Fibroblast of lung (primary cell): ENCODE data around the gene ADGRV1. TPM values are rescaled to one million over a fixed set of nuclear protein-coding genes. Genes with fewer than 3 reads are reported as not detected.
"Not testable (repeated sequence)": the region's sequence is repeated elsewhere in the genome, so short reads cannot be mapped to it uniquely, and the experiment has no call there.

ENCODE experiments used
- DNase-seq, 2 donors: peaks; one replicate each; pipeline versions ENCODE4 v3.0.0 to v3.0.0-alpha.2; 2010; ENCODE audit warnings: low read depth in 2 of 2
- H2AFZ ChIP-seq: 2 replicates; pipeline ENCODE4 v1.5.1; 2012; ENCODE audit warnings: low read length, control low read depth, inconsistent platforms
- H3K27ac ChIP-seq: 2 replicates; pipeline ENCODE4 v1.5.1; 2011; ENCODE audit warnings: low read length, control low read depth; ENCODE audit not compliant: insufficient read depth
- H3K27me3 ChIP-seq: 2 replicates; pipeline ENCODE4 v1.5.1; 2011; ENCODE audit warnings: mild to moderate bottlenecking, low read length; ENCODE audit not compliant: control insufficient read depth, insufficient read depth
- H3K36me3 ChIP-seq: 2 replicates; pipeline ENCODE4 v1.5.1; 2011; ENCODE audit warnings: low read length; ENCODE audit not compliant: control insufficient read depth, insufficient read depth
- H3K4me1 ChIP-seq: 2 replicates; pipeline ENCODE4 v1.5.1; 2011; ENCODE audit warnings: low read length; ENCODE audit not compliant: control insufficient read depth, insufficient read depth; ENCODE audit errors: extremely low read depth
- H3K4me2 ChIP-seq: 2 replicates; pipeline ENCODE4 v1.5.1; 2011; ENCODE audit warnings: low read length, control low read depth; ENCODE audit not compliant: insufficient read depth; ENCODE audit errors: extremely low read depth
- H3K4me3 ChIP-seq, 4 experiments: fragments of 200-600 bp in 1 of 4; sonication (generic) in 1 of 4; replicated peaks in 1 of 4; 2 replicates each; pipeline ENCODE4 v1.5.1; 2011 to 2016; ENCODE audit warnings: low read length in 4 of 4, low read depth in 3 of 4, mild to moderate bottlenecking in 3 of 4, control low read depth in 2 of 4, inconsistent platforms in 1 of 4, mixed read lengths in 1 of 4; ENCODE audit not compliant: insufficient read depth in 1 of 4; ENCODE audit errors: control extremely low read depth in 1 of 4
- H3K79me2 ChIP-seq: 2 replicates; pipeline ENCODE4 v1.5.1; 2012; ENCODE audit warnings: mild to moderate bottlenecking, low read length, inconsistent platforms; ENCODE audit not compliant: control insufficient read depth, insufficient read depth
- H3K9ac ChIP-seq: 2 replicates; pipeline ENCODE4 v1.5.1; 2011; ENCODE audit warnings: mild to moderate bottlenecking, low read length, control low read depth; ENCODE audit not compliant: insufficient read depth
- H3K9me3 ChIP-seq: 2 replicates; pipeline ENCODE4 v1.5.1; 2012; ENCODE audit warnings: low read depth, low read length; ENCODE audit not compliant: control insufficient read depth, insufficient read depth
- H4K20me1 ChIP-seq: 2 replicates; pipeline ENCODE4 v1.5.1; 2011; ENCODE audit warnings: low read length; ENCODE audit not compliant: control insufficient read depth, insufficient read depth; ENCODE audit errors: extremely low read depth
- CTCF ChIP-seq, 2 donors: IDR thresholded peaks in 1 of 2; conservative IDR thresholded peaks in 1 of 2; 1 replicate in 1 of 2; 2 replicates in 1 of 2; pipeline ENCODE4 v1.5.1; 2011 to 2012; ENCODE audit warnings: low read length in 2 of 2, control low read depth in 1 of 2, inconsistent platforms in 1 of 2, low read depth in 1 of 2, mild to moderate bottlenecking in 1 of 2
- EZH2 ChIP-seq: IDR thresholded peaks from 2 replicates; pipeline ENCODE4 v1.5.1; 2012; ENCODE audit warnings: low read length, control low read depth, mild to moderate bottlenecking; ENCODE audit errors: missing control alignments
- polyA plus RNA-seq, 2 donors: library from polyadenylated mRNA; depleted of rRNA in 1 of 2; stranded (reverse) in 1 of 2; unstranded in 1 of 2; fragments of >200 nt; gene quantifications; 2 replicates each; pipeline ENCODE4 v1.2.1, GENCODE V29; 2011 to 2012; ENCODE audit warnings: missing spikeins in 1 of 2
- total RNA-seq: library from RNA; depleted of rRNA; stranded (reverse); fragments of >200 nt; gene quantifications from 2 replicates; pipeline ENCODE4 v1.2.1, GENCODE V29; 2014

Gene ADGRV1
- total and polyA plus RNA-seq, 2 donors (not counting 1 experiment from before 2014, with no cell fraction given): 0.15 to 0.17 TPM

GRCh38 chr5:90657030-90657429 is 98.4 kb downstream of the ADGRV1 start:
- H3K4me3 ChIP-seq: no peak overlapping the region
- H3K27me3 ChIP-seq: no peaks in the 10 kb centered on the region
- no peaks in the 10 kb centered on the region for H3K9me3 ChIP-seq

GRCh38 chr5:90657788-90658187 is 99.2 kb downstream of the ADGRV1 start:
- Histone ChIP-seq H4K20me1 (no peaks in the 10 kb centered on the region), H2AFZ (no peak overlapping the region), H3K4me1 (no peaks in the 10 kb centered on the region), H3K27ac (no peak overlapping the region), H3K9ac (no peak overlapping the region), H3K36me3 (no peaks in the 10 kb centered on the region), H3K9me3 (no peaks in the 10 kb centered on the region), H3K27me3 (no peaks in the 10 kb centered on the region), H3K79me2 (no peaks in the 10 kb centered on the region), H3K4me2 (no peak overlapping the region), H3K4me3 (no peak overlapping the region)
- DNase-seq: no peak
- TF ChIP-seq CTCF (conservative IDR thresholded peaks at IDR 0.05 in 1 of 2, IDR thresholded peaks at IDR 0.05 in 1 of 2; ENCODE audit: low read depth in 1 of 2, low read length in 2 of 2) (no peak), EZH2 (no peak)

More at GRCh38 chr5:90657030-90657429, 98.4 kb downstream of the ADGRV1 start:
- no peak overlapping the region for H3K4me2 ChIP-seq
- TF ChIP-seq CTCF (conservative IDR thresholded peaks at IDR 0.05 in 1 of 2, IDR thresholded peaks at IDR 0.05 in 1 of 2; ENCODE audit: low read depth in 1 of 2, low read length in 2 of 2) (no peak), EZH2 (no peak)
- H4K20me1 ChIP-seq: no peaks in the 10 kb centered on the region
- no peak overlapping the region for H3K9ac ChIP-seq
- no peak overlapping the region for H3K27ac ChIP-seq
- H3K79me2 ChIP-seq: no peaks in the 10 kb centered on the region
- no peak for DNase-seq
- no peaks in the 10 kb centered on the region for H3K36me3 ChIP-seq
- H3K4me1 ChIP-seq: no peaks in the 10 kb centered on the region
- no peak overlapping the region for H2AFZ ChIP-seq

GRCh38 chr5:90658620-90659019 is 100.0 kb downstream of the ADGRV1 start:
- Histone ChIP-seq H3K9ac (no peak overlapping the region), H3K4me3 (no peak overlapping the region), H2AFZ (no peak overlapping the region), H3K27ac (no peak overlapping the region), H3K4me1 (no peaks in the 10 kb centered on the region), H3K36me3 (no peaks in the 10 kb centered on the region), H3K4me2 (no peak overlapping the region), H3K9me3 (no peaks in the 10 kb centered on the region), H3K79me2 (no peaks in the 10 kb centered on the region), H4K20me1 (no peaks in the 10 kb centered on the region), H3K27me3 (no peaks in the 10 kb centered on the region)
- DNase-seq: no peak
- TF ChIP-seq EZH2 (no peak), CTCF (conservative IDR thresholded peaks at IDR 0.05 in 1 of 2, IDR thresholded peaks at IDR 0.05 in 1 of 2; ENCODE audit: low read depth in 1 of 2, low read length in 2 of 2) (no peak)

GRCh38 chr5:90668079-90668565 is 109.5 kb downstream of the ADGRV1 start:
- not testable (repeated sequence) for H3K79me2 ChIP-seq, H3K9ac ChIP-seq, H3K27me3 ChIP-seq, DNase-seq, H3K4me1 ChIP-seq, H3K9me3 ChIP-seq, H4K20me1 ChIP-seq, H3K27ac ChIP-seq, H2AFZ ChIP-seq, H3K4me2 ChIP-seq, H3K36me3 ChIP-seq, H3K4me3 ChIP-seq
